MCF 10A (cell line): ENCODE data around the gene TRIM41. TPM values are rescaled to one million over a fixed set of nuclear protein-coding genes. Genes with fewer than 3 reads are reported as not detected.

Source experiments
- BruUV-seq: library from RNA; stranded (reverse); fragments of 400-500 nt; replicated peaks from 2 replicates; lab custom pipeline; 2021; lab: Mats Ljungman, UMichigan
- CTCF ChIA-PET: fragments of 300-600 bp; sonication (Branson Sonifier 250); formaldehyde crosslinking; extraction: SDS; loops from one replicate; lab custom pipeline; 2021; ENCODE audit warnings: antibody characterized with exemption, inconsistent platforms; lab: Yijun Ruan, JAX
- POLR2A ChIA-PET: fragments of 300-600, 350-650 bp; sonication (Branson Sonifier 250); formaldehyde crosslinking; extraction: SDS; loops from one replicate; lab custom pipeline; 2020; ENCODE audit warnings: antibody characterized with exemption, inconsistent platforms; lab: Yijun Ruan, JAX
- DNase-seq: peaks from one replicate; pipeline ENCODE4 v3.0.0-alpha.2; 2018; ENCODE audit not compliant: unreplicated experiment
- H3K27ac Mint-ChIP-seq: one replicate; pipeline ENCODE4 v1.8.0; 2022; ENCODE audit warnings: mild to moderate bottlenecking, low read depth, mixed read lengths; ENCODE audit not compliant: unreplicated experiment
- H3K27me3 Mint-ChIP-seq: one replicate; pipeline ENCODE4 v1.8.0; 2022; ENCODE audit warnings: mixed read lengths; ENCODE audit not compliant: insufficient read depth, unreplicated experiment
- H3K36me3 Mint-ChIP-seq: one replicate; pipeline ENCODE4 v1.8.0; 2022; ENCODE audit warnings: mild to moderate bottlenecking, moderate library complexity, mixed read lengths; ENCODE audit not compliant: insufficient read depth, unreplicated experiment
- H3K4me1 Mint-ChIP-seq: one replicate; pipeline ENCODE4 v1.8.0; 2022; ENCODE audit warnings: mixed read lengths; ENCODE audit not compliant: insufficient read depth, unreplicated experiment
- H3K4me3 Mint-ChIP-seq: one replicate; pipeline ENCODE4 v1.8.0; 2022; ENCODE audit warnings: mild to moderate bottlenecking, moderate library complexity, mixed read lengths; ENCODE audit not compliant: unreplicated experiment
- H3K9me3 Mint-ChIP-seq: one replicate; pipeline ENCODE4 v1.8.0; 2022; ENCODE audit warnings: mixed read lengths; ENCODE audit not compliant: unreplicated experiment
- intact Hi-C: fragments of 100-400 bp; cut with micrococcal nuclease; formaldehyde crosslinking; loops from 2 replicates; pipeline ENCODE4 v1.14.1; 2022
- total RNA-seq: library from RNA; stranded (reverse); gene quantifications from 2 replicates; pipeline ENCODE4 v1.2.3, GENCODE V29; 2022
- TF ChIP-seq, protein P1 (sequence below): fragments of 200-600 bp; IDR thresholded peaks from one replicate; pipeline ENCODE4 v1.8.0; 2022; ENCODE audit warnings: antibody characterized with exemption, mild to moderate bottlenecking; ENCODE audit not compliant: unreplicated experiment

TRIM41 gene
- total RNA-seq, 1 experiment from 2014 or later: 49.4 TPM

- BruUV-seq: no TSS peak
- peak overlapping the region; percentile 32 for H3K4me3 Mint-ChIP-seq
- no peaks in the 10 kb centered on the region for H3K27me3 Mint-ChIP-seq
- H3K36me3 Mint-ChIP-seq: peaks cover 22% of the 10 kb centered on the region
- TF ChIP-seq, protein P1, sequence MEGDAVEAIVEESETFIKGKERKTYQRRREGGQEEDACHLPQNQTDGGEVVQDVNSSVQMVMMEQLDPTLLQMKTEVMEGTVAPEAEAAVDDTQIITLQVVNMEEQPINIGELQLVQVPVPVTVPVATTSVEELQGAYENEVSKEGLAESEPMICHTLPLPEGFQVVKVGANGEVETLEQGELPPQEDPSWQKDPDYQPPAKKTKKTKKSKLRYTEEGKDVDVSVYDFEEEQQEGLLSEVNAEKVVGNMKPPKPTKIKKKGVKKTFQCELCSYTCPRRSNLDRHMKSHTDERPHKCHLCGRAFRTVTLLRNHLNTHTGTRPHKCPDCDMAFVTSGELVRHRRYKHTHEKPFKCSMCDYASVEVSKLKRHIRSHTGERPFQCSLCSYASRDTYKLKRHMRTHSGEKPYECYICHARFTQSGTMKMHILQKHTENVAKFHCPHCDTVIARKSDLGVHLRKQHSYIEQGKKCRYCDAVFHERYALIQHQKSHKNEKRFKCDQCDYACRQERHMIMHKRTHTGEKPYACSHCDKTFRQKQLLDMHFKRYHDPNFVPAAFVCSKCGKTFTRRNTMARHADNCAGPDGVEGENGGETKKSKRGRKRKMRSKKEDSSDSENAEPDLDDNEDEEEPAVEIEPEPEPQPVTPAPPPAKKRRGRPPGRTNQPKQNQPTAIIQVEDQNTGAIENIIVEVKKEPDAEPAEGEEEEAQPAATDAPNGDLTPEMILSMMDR: no peak
- CTCF ChIA-PET: interaction anchor here (1.3 to 7.4 kb wide), 2 partner anchors 10 to 11 kb away, joined by 3 to 67 read pairs; partner anchors contain the start of gene TRIM7
- no peak for DNase-seq
- peaks cover 19% of the 10 kb centered on the region for H3K4me1 Mint-ChIP-seq
- H3K27ac Mint-ChIP-seq: peak overlapping the region; percentile 9
- intact Hi-C loops: no loop called here
- POLR2A ChIA-PET: interaction anchor here (0.8 to 8.8 kb wide), 6 partner anchors 10 to 363 kb away, joined by 3 to 432 read pairs (median 18); partner anchors contain the start of genes RACK1, TRIM52 and TRIM7
- H3K9me3 Mint-ChIP-seq: no peaks in the 10 kb centered on the region
Measured at GRCh38 chr5:181193656-181194055, 29.4 kb upstream of the TRIM41 start.

- POLR2A ChIA-PET: interaction anchor here (0.6 to 8.8 kb wide), 4 partner anchors 9 to 50 kb away, joined by 3 to 432 read pairs (median 85); partner anchors contain the start of genes RACK1 and TRIM7
Measured at GRCh38 chr5:181194489-181195248, 28.4 kb upstream of the TRIM41 start.

GRCh38 chr5:181195249-181195761 lies 27.8 kb upstream of the TRIM41 start:
- Mint-ChIP-seq H3K4me1 (peaks cover 26% of the 10 kb centered on the region), H3K27ac (no peak overlapping the region), H3K9me3 (no peaks in the 10 kb centered on the region), H3K36me3 (peaks cover 16% of the 10 kb centered on the region), H3K27me3 (no peaks in the 10 kb centered on the region), H3K4me3 (no peak overlapping the region)
- DNase-seq: no peak
- intact Hi-C loops: no loop called here
- BruUV-seq: no TSS peak
- TF ChIP-seq, protein P1: no peak
- ChIA-PET CTCF (no interaction called here), POLR2A (no interaction called here)

More at GRCh38 chr5:181194489-181195248, 28.4 kb upstream of the TRIM41 start:
- Mint-ChIP-seq H3K9me3 (no peaks in the 10 kb centered on the region), H3K27ac (peak overlapping the region; percentile 9), H3K4me3 (no peak overlapping the region), H3K27me3 (no peaks in the 10 kb centered on the region), H3K4me1 (peaks cover 26% of the 10 kb centered on the region), H3K36me3 (peaks cover 12% of the 10 kb centered on the region)
- TF ChIP-seq, protein P1: no peak
- intact Hi-C loops: no loop called here
- CTCF ChIA-PET: interaction anchor here (7.4 kb wide), 1 partner anchor 9 kb away, joined by 67 read pairs; the partner anchor contains the start of gene TRIM7
- no TSS peak for BruUV-seq
- DNase-seq: no peak

- POLR2A ChIA-PET: interaction anchor here (0.7 to 1.5 kb wide), 4 partner anchors 9 to 417 kb away, joined by 3 to 8 read pairs (median 3); no protein-coding TSS in a partner anchor
- H3K27ac Mint-ChIP-seq: no peak overlapping the region
- H3K36me3 Mint-ChIP-seq: peaks cover 5% of the 10 kb centered on the region
- CTCF ChIA-PET: interaction anchor here (0.6 to 1.1 kb wide), 4 partner anchors 13 to 332 kb away, joined by 3 to 5 read pairs (median 3); no protein-coding TSS in a partner anchor
- TF ChIP-seq, protein P1: no peak
- BruUV-seq: no TSS peak
- H3K4me3 Mint-ChIP-seq: no peak overlapping the region
- intact Hi-C loops: no loop called here
- no peaks in the 10 kb centered on the region for H3K27me3 Mint-ChIP-seq
- peaks cover 25% of the 10 kb centered on the region for H3K4me1 Mint-ChIP-seq
- DNase-seq: no peak
- no peaks in the 10 kb centered on the region for H3K9me3 Mint-ChIP-seq
Measured at GRCh38 chr5:181197326-181197951, 25.6 kb upstream of the TRIM41 start.
